NT2/D1 (cell line): ENCODE measurements around the gene DLK1.

Experiments
- SUZ12 ChIP-seq: IDR thresholded peaks from 2 replicates; pipeline ENCODE4 v1.6.1; 2011; ENCODE audit not compliant: insufficient read length, insufficient read depth; ENCODE audit errors: extremely low read depth
- YY1 ChIP-seq: IDR thresholded peaks from 2 replicates; pipeline ENCODE4 v1.6.1; 2011; ENCODE audit not compliant: insufficient read length, insufficient read depth
- ZNF274 ChIP-seq: IDR thresholded peaks from 2 replicates; pipeline ENCODE4 v1.6.1; 2011; ENCODE audit warnings: mild to moderate bottlenecking, low read depth, low read length

DNA sequence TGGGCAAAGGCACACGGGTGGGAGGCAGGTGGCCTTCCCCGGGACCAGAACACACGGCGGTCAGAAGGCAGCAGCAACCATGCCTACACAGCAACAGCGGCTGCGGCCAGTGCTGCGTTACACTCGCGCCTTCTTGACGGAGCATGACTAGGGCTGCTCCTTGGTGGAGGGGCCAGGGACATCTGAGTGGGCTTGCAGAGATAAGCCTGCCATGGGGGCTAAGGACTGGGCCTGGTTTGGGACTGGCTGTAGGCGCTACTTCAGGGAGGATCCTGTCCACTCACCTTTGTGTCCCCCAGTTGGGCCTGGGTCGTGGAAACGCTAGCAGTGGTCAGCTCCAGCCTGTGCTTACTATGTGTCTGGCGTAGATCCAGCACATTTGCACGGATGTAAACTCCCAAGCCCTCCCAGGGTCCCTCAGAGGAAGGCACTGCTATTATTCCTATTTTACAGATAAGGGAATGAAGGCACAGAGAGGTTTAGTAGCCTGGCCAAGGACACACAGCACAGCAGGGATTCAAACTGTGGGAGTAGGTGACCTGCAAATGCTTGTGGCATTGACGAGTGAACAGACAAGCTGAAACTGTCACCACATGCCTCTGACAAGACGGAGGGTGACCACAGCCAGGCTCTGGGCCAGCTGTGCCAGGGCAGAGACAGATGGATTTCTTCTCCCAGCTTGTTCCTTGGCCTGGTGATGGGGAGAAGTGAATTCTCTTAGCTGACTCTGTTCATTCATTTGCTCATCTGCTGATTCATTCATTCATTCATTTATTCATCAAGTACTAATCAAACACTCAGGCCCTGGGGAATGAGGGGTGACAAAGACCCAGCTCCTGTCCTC is 31.9 kb upstream of the DLK1 start:
- TF ChIP-seq YY1 (no peak), ZNF274 (no peak), SUZ12 (no peak)
